Stimulated activated memory B cell treated with anti-CD40 and anti-IgM and Interleukin-4, amounts not matched to agents 10 μg/mL and 1 μg/mL and 100 μg/mL, for 72 hours (primary cell): ENCODE data around the gene BGN.

Source experiments
- ATAC-seq: fragments of 150-1000 bp; cut with Tn5 transposase; 2 replicates; pipeline ENCODE4 v1.10.0; 2021
- H3K27ac Mint-ChIP-seq: one replicate; pipeline ENCODE4 v1.8.0; 2022; ENCODE audit warnings: mild to moderate bottlenecking, mixed read lengths
- H3K27me3 Mint-ChIP-seq: one replicate; pipeline ENCODE4 v1.8.0; 2022; ENCODE audit warnings: mixed read lengths
- H3K36me3 Mint-ChIP-seq: one replicate; pipeline ENCODE4 v1.8.0; 2022; ENCODE audit warnings: mixed read lengths
- H3K4me1 Mint-ChIP-seq: one replicate; pipeline ENCODE4 v1.8.0; 2022; ENCODE audit warnings: mixed read lengths
- H3K4me3 Mint-ChIP-seq: one replicate; pipeline ENCODE4 v1.8.0; 2022; ENCODE audit warnings: mild to moderate bottlenecking, moderate library complexity, mixed read lengths
- H3K9me3 Mint-ChIP-seq: one replicate; pipeline ENCODE4 v1.8.0; 2022; ENCODE audit warnings: mixed read lengths

The BGN gene

DNA sequence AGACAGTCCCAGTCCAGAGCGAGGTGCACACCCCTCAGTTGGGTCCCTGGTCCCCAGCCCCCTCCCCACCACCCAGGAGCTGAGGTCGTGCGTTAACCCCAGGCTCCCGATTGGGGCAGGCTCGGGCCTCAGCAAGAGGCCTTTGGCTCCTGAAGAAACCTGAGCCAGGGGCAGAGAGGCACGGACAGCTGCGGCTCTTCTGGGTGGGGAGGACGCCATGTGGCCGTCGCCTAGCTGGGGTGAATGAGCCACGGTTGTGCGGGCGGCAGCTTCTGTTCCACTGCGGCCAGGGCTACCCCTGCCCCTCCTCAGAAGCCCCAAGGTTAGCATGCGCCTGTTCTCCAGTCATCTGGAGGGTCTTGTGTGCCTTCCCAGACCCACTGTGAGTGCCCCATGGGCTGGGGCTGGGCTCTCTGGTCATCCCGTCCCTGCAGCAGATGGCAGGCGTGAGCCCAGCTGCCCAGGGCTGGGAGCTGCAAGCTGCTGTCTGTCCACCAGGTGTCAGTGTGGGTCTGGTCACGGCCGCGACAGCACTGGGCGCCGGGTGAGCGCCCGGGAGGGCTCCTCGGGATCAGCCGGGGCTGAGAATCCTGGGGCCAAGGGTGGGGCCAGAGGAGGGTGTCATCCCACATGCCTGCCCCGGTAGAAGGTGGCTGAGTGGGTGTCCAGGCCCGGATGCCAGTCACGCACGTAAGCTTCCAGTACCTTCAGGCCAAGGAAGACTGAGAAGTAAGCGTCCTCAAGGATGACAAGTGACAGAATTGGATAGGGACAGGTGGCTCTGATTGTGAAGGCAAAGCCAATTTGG, 44.6 kb downstream of the BGN start:
- Mint-ChIP-seq H3K27me3 (peaks cover 17% of the 10 kb centered on the region), H3K4me3 (no peak overlapping the region), H3K4me1 (no peaks in the 10 kb centered on the region), H3K9me3 (no peaks in the 10 kb centered on the region), H3K27ac (no peak overlapping the region), H3K36me3 (no peaks in the 10 kb centered on the region)
- ATAC-seq, result peak; percentile 80

DNA sequence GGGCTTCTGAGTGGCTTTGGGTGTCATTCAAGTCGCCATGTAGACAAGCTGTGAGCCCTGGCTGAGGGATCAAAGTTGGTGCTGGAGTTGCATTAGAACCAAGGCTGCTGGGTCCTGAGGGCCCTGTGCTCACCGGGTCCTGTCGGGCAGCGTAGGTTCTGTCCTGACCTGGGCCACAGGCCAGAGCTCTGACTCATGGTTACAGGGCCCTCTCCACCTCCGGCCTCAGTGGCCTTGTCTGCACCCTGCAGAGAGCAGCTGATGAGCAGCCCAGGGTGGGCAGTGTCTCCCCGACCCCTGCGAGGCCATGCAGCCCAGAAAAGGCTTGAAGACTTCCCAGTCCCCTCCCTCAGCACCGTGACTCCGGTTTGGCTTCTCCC, 45.2 kb downstream of the BGN start:
- Mint-ChIP-seq H3K27ac (no peak overlapping the region), H3K9me3 (no peaks in the 10 kb centered on the region), H3K4me3 (no peak overlapping the region), H3K4me1 (no peaks in the 10 kb centered on the region), H3K36me3 (no peaks in the 10 kb centered on the region), H3K27me3 (peaks cover 17% of the 10 kb centered on the region)
- ATAC-seq, result no peak

DNA sequence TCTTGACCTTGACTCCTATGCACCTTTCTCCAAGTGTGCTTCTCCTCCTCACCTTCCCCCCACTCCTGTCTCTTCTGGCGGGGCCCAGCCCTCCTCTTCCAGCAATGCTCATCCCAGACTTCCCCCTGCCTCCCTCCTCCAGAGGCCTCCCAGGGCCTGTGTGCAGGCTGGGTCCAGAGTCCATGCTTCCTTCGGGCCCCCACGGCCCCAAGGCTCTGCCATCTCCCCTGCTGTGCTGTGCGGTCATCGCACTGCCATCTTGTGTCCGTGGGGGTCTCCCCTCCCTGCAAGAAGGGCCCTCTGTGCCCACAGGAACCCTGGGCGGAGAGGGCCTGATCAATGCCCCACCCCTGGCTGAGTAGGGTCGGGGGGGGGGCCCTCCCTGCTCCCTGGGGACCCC, 49.9 kb downstream of the BGN start:
- Mint-ChIP-seq H3K36me3 (no peaks in the 10 kb centered on the region), H3K4me3 (no peak overlapping the region), H3K27me3 (peaks cover 55% of the 10 kb centered on the region), H3K4me1 (no peaks in the 10 kb centered on the region), H3K27ac (no peak overlapping the region), H3K9me3 (no peaks in the 10 kb centered on the region)
- ATAC-seq, result no peak

DNA sequence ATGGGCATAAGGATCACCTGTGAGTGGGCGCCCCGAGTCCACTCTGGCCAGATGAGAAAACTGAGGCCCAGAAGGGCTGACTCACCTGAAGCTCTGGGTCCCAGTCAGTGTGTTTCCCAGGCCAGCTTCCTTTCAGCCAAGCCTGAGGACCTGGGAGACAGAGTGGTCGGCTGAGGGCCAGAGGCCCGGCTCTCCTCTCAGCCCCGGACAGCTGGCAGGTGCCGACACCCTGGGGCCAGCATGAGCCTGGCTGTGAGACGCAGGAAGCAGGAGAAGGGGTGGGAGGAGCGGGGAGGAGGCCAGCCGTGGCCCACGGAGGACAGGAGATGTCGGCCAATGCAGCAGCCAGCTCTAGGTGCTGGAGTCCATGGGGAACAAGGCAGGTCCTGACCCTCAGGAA, 51.6 kb downstream of the BGN start:
- Mint-ChIP-seq H3K4me3 (no peak overlapping the region), H3K4me1 (no peaks in the 10 kb centered on the region), H3K27ac (no peak overlapping the region), H3K36me3 (no peaks in the 10 kb centered on the region), H3K27me3 (peaks cover 42% of the 10 kb centered on the region), H3K9me3 (no peaks in the 10 kb centered on the region)
- ATAC-seq, result no peak

DNA sequence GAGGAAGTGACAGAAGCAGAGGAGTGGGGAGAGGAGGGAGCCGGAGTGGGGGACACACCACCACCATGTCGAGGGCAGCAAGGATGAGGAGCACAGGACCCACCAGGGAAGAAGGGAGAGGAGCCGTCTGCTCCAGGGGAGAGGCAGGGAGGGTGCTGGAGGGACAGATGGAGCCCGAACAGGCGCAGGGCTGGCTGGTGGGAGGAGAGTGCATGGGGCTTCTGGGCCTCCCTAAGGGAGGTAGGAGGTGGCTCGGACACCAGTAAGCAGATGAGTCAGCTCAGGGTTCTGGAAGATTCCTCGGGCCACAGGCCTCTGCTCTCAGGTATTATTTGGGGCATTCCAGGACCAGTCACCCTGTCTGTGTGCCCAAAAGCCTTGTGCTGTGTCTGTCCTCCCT, 52.4 kb downstream of the BGN start:
- no peak overlapping the region for H3K27ac Mint-ChIP-seq
- no peak overlapping the region for H3K4me3 Mint-ChIP-seq
- H3K36me3 Mint-ChIP-seq, result no peaks in the 10 kb centered on the region
- ATAC-seq, result no peak
- no peaks in the 10 kb centered on the region for H3K9me3 Mint-ChIP-seq
- no peaks in the 10 kb centered on the region for H3K4me1 Mint-ChIP-seq
- peaks cover 39% of the 10 kb centered on the region for H3K27me3 Mint-ChIP-seq

DNA sequence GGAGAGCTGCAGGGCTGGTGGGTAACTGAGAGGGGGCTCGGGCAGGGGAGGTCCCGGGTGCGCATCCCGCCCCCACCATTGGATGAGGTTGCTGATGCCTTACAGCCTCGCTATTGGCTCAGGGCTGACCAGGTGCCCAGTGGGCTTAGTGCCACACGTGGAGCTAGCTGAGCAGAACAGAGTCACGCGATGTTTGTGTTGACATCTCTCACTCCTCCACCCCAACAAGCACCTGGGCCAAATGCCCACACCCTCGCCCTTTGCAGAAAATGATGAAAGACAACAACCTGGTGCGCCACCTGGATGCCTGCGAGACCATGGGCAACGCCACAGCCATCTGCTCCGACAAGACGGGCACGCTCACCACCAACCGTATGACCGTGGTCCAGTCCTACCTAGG, 54.5 kb downstream of the BGN start:
- ATAC-seq, result no peak
- no peaks in the 10 kb centered on the region for H3K4me1 Mint-ChIP-seq
- no peak overlapping the region for H3K4me3 Mint-ChIP-seq
- H3K27ac Mint-ChIP-seq, result no peak overlapping the region
- peaks cover 59% of the 10 kb centered on the region for H3K27me3 Mint-ChIP-seq
- H3K36me3 Mint-ChIP-seq, result no peaks in the 10 kb centered on the region
- no peaks in the 10 kb centered on the region for H3K9me3 Mint-ChIP-seq

DNA sequence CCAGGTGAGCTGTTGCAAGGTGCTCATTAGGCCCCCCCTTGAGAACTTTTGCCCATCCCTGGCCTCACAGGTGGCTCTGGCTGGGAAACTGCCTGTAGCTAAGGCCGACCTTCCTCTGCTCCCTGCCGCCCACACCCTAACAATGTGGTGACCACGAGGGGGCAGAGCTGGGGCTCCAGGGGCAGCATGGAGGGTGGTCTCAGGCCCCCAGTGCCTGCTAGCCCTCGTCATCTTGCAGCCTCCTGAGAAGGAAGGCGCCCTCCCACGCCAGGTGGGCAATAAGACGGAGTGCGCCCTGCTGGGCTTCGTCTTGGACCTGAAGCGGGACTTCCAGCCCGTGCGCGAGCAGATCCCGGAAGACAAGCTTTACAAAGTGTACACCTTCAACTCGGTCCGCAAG, 55.0 kb downstream of the BGN start:
- H3K4me1 Mint-ChIP-seq, result peaks cover 4% of the 10 kb centered on the region
- peaks cover 59% of the 10 kb centered on the region for H3K27me3 Mint-ChIP-seq
- no peaks in the 10 kb centered on the region for H3K9me3 Mint-ChIP-seq
- H3K36me3 Mint-ChIP-seq, result no peaks in the 10 kb centered on the region
- H3K27ac Mint-ChIP-seq, result no peak overlapping the region
- ATAC-seq, result no peak
- H3K4me3 Mint-ChIP-seq, result no peak overlapping the region

DNA sequence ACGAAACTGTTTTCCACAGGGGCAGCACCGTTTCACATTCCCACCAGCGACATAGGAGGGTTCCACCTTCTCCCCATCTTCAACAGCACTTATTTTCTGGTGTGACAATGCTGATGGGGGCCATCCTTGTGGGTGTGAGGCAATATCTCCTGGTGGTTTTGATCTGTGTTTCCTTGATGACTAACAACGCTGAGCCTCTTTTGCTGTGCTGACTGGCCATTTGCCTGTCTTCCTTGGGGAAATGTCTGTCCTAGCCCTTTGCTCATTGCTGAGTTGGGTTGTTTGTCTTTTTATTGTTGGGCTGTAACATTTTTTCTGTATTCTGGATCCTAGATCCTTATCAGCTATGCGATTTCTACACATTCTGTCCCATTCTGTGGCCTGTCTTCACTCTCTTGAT, 56.4 kb downstream of the BGN start:
- Mint-ChIP-seq H3K27me3 (peaks cover 62% of the 10 kb centered on the region), H3K4me3 (no peak overlapping the region), H3K9me3 (no peaks in the 10 kb centered on the region), H3K27ac (no peak overlapping the region), H3K36me3 (no peaks in the 10 kb centered on the region), H3K4me1 (peaks cover 10% of the 10 kb centered on the region)
- ATAC-seq, result no peak

DNA sequence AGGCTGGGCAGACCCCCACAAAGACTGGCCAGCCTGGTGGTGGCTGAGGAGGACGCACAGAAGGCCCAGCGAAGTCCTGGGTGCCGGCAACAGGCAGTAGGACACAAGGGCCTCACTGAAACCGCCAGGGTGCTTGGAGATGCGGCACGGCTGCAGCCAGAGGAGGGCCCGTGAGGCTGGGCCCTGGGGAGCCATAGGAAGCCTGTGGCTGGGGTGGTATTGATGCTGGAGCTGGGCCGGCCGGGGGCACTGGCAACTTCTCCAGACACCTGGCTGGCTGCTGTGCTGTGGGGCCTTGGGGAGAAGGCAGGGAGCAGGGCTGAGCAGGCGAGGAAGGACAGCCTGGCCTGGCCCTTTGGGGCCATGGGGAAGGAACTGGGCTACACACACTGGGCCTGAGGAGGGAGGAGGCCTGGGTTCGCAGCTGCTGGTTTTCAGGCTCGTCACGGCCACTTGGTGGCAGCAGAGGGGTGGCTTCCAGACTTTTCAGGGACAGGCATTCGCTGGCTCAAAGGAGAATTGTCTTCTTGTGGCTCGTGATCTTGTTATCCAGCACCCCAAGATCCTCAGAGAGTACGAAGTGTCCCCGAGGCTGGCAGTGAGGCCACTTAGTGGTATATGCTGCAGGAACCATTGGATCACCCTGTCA, 59.9 kb downstream of the BGN start:
- H3K27me3 Mint-ChIP-seq, result peaks cover 31% of the 10 kb centered on the region
- H3K36me3 Mint-ChIP-seq, result no peaks in the 10 kb centered on the region
- H3K4me3 Mint-ChIP-seq, result no peak overlapping the region
- no peaks in the 10 kb centered on the region for H3K9me3 Mint-ChIP-seq
- no peak overlapping the region for H3K27ac Mint-ChIP-seq
- peak; percentile 64 for ATAC-seq
- H3K4me1 Mint-ChIP-seq, result peaks cover 10% of the 10 kb centered on the region

DNA sequence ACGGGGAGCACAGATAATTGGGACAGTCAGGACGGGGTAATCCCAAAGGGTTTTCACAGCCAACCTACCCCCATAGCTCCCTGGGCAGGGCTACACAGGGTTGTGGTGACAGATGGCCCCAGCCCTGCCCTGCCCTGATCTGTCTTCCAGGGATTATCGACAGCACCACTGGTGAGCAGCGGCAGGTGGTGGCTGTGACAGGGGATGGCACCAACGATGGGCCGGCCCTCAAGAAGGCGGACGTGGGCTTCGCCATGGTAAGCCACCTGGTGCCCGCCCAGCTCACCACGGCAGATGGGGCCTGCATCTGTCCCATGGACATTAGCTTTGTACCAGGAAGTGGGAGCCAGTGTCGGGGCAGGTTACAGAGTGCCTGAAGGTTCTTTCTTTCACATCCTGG, 62.0 kb downstream of the BGN start:
- no peak for ATAC-seq
- H3K4me3 Mint-ChIP-seq, result no peak overlapping the region
- peaks cover 41% of the 10 kb centered on the region for H3K27me3 Mint-ChIP-seq
- H3K27ac Mint-ChIP-seq, result no peak overlapping the region
- no peaks in the 10 kb centered on the region for H3K9me3 Mint-ChIP-seq
- no peaks in the 10 kb centered on the region for H3K36me3 Mint-ChIP-seq
- H3K4me1 Mint-ChIP-seq, result peaks cover 10% of the 10 kb centered on the region

DNA sequence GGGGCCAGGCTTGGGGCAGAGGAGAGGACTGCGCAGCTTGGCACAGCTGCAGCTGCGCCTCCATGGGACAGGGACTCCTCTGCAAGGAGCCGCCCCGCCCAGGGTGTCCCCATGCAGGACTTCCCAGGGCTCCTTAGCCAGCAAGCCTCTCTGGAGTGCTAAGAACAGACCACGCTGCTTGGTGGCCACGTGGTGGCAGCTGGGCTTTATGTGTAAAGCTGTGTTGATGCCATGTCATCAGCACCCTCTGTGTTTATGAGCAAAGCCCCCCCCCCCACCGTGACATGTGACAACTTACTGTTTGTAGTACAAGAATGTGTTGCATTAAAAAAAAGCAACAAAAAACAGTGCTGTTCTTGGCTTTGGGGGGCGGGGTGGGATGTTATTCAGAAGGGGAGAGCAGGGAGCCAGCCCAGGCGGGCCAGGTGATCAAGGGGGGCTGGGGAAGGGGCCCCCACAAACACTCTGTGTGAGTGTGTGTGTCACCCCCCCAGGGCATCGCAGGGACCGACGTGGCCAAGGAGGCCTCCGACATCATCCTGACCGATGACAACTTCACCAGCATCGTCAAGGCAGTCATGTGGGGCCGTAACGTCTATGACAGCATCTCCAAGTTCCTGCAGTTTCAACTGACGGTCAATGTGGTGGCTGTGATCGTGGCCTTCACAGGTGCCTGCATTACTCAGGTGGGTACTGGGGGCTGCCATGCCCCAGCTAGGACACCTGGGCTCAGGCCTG, 63.0 kb downstream of the BGN start:
- Mint-ChIP-seq H3K4me3 (no peak overlapping the region), H3K27me3 (peaks cover 35% of the 10 kb centered on the region), H3K4me1 (peaks cover 10% of the 10 kb centered on the region), H3K27ac (no peak overlapping the region), H3K9me3 (no peaks in the 10 kb centered on the region), H3K36me3 (no peaks in the 10 kb centered on the region)
- no peak for ATAC-seq
